ENCODE data around the gene SLC35B1. TPM values are rescaled to one million over a fixed set of nuclear protein-coding genes. Genes with fewer than 3 reads are reported as not detected.

SLC35B1 gene
- total RNA-seq, 1 experiment from 2014 or later: 99.6 TPM

- ChIA-PET CTCF (no interaction called here), POLR2A (interaction anchor here (0.7 kb wide), 1 partner anchor 18 kb away, joined by 3 read pairs; no protein-coding TSS in a partner anchor)
Measured at GRCh38 chr17:49731435-49731831, 23.7 kb upstream of the SLC35B1 start.

DNA sequence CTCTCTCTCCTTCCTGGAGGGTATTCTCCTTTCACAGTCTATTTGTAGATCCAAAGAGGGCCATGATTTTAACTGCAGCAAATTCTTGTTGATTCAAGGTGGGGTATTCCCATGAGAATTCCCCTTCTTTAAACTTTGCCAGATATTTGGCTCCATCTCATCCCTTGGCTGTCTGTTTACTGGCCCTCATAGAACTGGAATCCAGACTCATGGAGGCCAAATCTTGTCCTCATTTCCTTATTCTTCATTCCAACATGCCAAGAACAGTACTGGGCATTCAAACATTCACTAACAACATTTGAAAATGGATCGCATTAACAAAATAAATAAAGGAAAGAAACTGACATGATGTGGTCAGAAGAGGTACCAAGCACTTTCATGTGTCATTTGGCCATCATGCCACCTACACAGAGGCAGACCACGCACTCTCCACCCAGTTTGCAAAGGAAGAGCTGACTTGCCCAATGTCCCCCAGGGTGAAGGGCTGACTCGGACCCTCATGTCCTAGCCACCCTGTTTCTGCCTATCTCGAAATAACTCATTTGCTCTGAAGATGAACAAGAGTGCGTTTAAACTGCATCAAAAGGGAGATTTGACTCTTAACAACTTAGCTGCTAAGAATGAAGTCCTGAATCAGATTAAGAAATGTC lies 23.1 kb upstream of the SLC35B1 start:
- no TSS peak for BruUV-seq (replicated peaks)
- no peak overlapping the region for H3K4me3 Mint-ChIP-seq (ENCODE audit: unreplicated experiment)
- ChIA-PET POLR2A (interaction anchor here (0.7 kb wide), 1 partner anchor 19 kb away, joined by 3 read pairs; no protein-coding TSS in a partner anchor), CTCF (interaction anchor here (0.6 to 1.8 kb wide), 2 partner anchors 23 to 122 kb away, joined by 3 to 5 read pairs; partner anchors contain the start of gene SLC35B1)
- no peaks in the 10 kb centered on the region for H3K27me3 Mint-ChIP-seq (ENCODE audit: insufficient read depth, unreplicated experiment)
- H3K4me1 Mint-ChIP-seq (ENCODE audit: insufficient read depth, unreplicated experiment): no peaks in the 10 kb centered on the region
- H3K9me3 Mint-ChIP-seq (ENCODE audit: unreplicated experiment): no peaks in the 10 kb centered on the region
- no peaks in the 10 kb centered on the region for H3K36me3 Mint-ChIP-seq (ENCODE audit: insufficient read depth, unreplicated experiment)
- intact Hi-C loops (cut with micrococcal nuclease): no loop called here
- DNase-seq (ENCODE audit: unreplicated experiment): no peak
- TF ChIP-seq CTCF (IDR thresholded peaks at IDR 0.05; ENCODE audit: unreplicated experiment): no peak
- H3K27ac Mint-ChIP-seq (ENCODE audit: low read depth, unreplicated experiment): no peak overlapping the region

More at GRCh38 chr17:49731435-49731831, 23.7 kb upstream of the SLC35B1 start:
- no peaks in the 10 kb centered on the region for H3K9me3 Mint-ChIP-seq (ENCODE audit: unreplicated experiment)
- DNase-seq (ENCODE audit: unreplicated experiment): no peak
- H3K4me1 Mint-ChIP-seq (ENCODE audit: insufficient read depth, unreplicated experiment): no peaks in the 10 kb centered on the region
- no peak for TF ChIP-seq CTCF (IDR thresholded peaks at IDR 0.05; ENCODE audit: unreplicated experiment)
- H3K36me3 Mint-ChIP-seq (ENCODE audit: insufficient read depth, unreplicated experiment): no peaks in the 10 kb centered on the region
- intact Hi-C loops (cut with micrococcal nuclease): no loop called here
- H3K27me3 Mint-ChIP-seq (ENCODE audit: insufficient read depth, unreplicated experiment): no peaks in the 10 kb centered on the region
- H3K4me3 Mint-ChIP-seq (ENCODE audit: unreplicated experiment): no peak overlapping the region
- no TSS peak for BruUV-seq (replicated peaks)
- H3K27ac Mint-ChIP-seq (ENCODE audit: low read depth, unreplicated experiment): no peak overlapping the region

DNA sequence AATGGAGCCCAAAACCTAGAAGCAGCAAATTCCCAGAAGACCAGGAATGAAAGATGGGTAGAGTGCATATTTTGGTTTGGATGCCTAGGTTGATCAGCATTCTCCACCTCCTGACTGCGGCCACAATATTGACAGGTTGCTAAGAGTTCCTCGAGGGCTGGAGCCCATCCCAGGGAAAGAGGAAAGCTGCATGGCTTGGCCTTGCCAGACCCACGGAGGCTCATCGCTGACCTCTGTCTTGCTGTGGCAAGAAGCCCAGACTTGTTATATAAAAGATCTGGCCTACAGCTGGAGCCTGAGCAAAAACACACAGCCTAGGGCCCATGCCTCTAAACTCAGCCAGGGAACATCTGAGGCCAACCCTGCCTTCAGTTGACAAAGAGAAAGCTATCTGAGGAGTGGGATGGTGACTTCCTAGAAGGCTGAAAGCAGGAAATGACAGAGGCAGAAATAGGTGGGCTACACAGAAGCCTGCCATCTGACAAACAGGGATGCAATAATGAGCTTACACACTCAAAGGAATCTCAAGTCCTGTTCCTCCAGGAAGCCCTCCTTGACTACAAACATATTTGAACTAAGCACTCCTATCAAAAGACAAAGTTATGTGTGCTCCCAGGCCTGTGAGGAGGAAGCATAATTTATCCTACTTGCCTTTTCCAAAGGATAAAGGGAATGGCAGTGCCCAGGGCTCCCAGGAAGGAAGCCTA lies 22.5 kb upstream of the SLC35B1 start:
- Mint-ChIP-seq H3K4me1 (ENCODE audit: insufficient read depth, unreplicated experiment) (no peaks in the 10 kb centered on the region), H3K27me3 (ENCODE audit: insufficient read depth, unreplicated experiment) (no peaks in the 10 kb centered on the region), H3K36me3 (ENCODE audit: insufficient read depth, unreplicated experiment) (no peaks in the 10 kb centered on the region), H3K9me3 (ENCODE audit: unreplicated experiment) (no peaks in the 10 kb centered on the region), H3K27ac (ENCODE audit: low read depth, unreplicated experiment) (no peak overlapping the region), H3K4me3 (ENCODE audit: unreplicated experiment) (no peak overlapping the region)
- no peak for DNase-seq (ENCODE audit: unreplicated experiment)
- intact Hi-C loops (cut with micrococcal nuclease): no loop called here
- BruUV-seq (replicated peaks): no TSS peak
- CTCF ChIA-PET: interaction anchor here (0.6 to 1.8 kb wide), 2 partner anchors 23 to 122 kb away, joined by 3 to 5 read pairs; partner anchors contain the start of gene SLC35B1
- POLR2A ChIA-PET: no interaction called here
- no peak for TF ChIP-seq CTCF (IDR thresholded peaks at IDR 0.05; ENCODE audit: unreplicated experiment)

- H3K27me3 Mint-ChIP-seq (ENCODE audit: insufficient read depth, unreplicated experiment): no peaks in the 10 kb centered on the region
- TF ChIP-seq CTCF (IDR thresholded peaks at IDR 0.05; ENCODE audit: unreplicated experiment): no peak
- intact Hi-C loops (cut with micrococcal nuclease): no loop called here
- no peaks in the 10 kb centered on the region for H3K9me3 Mint-ChIP-seq (ENCODE audit: unreplicated experiment)
- ChIA-PET CTCF (interaction anchor here (1.8 kb wide), 1 partner anchor 21 kb away, joined by 5 read pairs; the partner anchor contains the start of gene SLC35B1), POLR2A (no interaction called here)
- no TSS peak for BruUV-seq (replicated peaks)
- no peak for DNase-seq (ENCODE audit: unreplicated experiment)
- no peak overlapping the region for H3K4me3 Mint-ChIP-seq (ENCODE audit: unreplicated experiment)
- no peaks in the 10 kb centered on the region for H3K36me3 Mint-ChIP-seq (ENCODE audit: insufficient read depth, unreplicated experiment)
- no peaks in the 10 kb centered on the region for H3K4me1 Mint-ChIP-seq (ENCODE audit: insufficient read depth, unreplicated experiment)
- H3K27ac Mint-ChIP-seq (ENCODE audit: low read depth, unreplicated experiment): no peak overlapping the region
Measured at GRCh38 chr17:49729069-49729468, 21.3 kb upstream of the SLC35B1 start.

Measured in MCF 10A (cell line).